CD4-positive, alpha-beta T cell (primary cell): ENCODE results near the gene STX17. TPM values are rescaled to one million over a fixed set of nuclear protein-coding genes. Genes with fewer than 3 reads are reported as not detected.

ENCODE experiments used
- ATAC-seq: fragments of 200-7000 bp; cut with Tn5 transposase; one replicate; pipeline ENCODE4 v1.10.0; 2022; ENCODE audit warnings: mild to moderate bottlenecking; ENCODE audit not compliant: poor library complexity
- CTCF ChIA-PET: fragments of 350-600 bp; sonication (Branson Sonifier 250); formaldehyde crosslinking; loops from one replicate; lab custom pipeline; 2021; ENCODE audit warnings: antibody characterized with exemption, inconsistent platforms; lab: Charles Lee
- POLR2A ChIA-PET: fragments of 350-600 bp; sonication (Branson Sonifier 250); formaldehyde crosslinking; loops from one replicate; lab custom pipeline; 2021; ENCODE audit warnings: antibody characterized with exemption, inconsistent platforms; lab: Charles Lee
- DNase-seq, 14 experiments: peaks; one replicate each; pipeline ENCODE4 v3.0.0-alpha.2; 2013 to 2020; ENCODE audit warnings: mixed read lengths in 2 of 14
- H3K27ac ChIP-seq, 2 donors: one replicate each; pipeline versions ENCODE4 v1.5.1 to v1.7.0; 2013; ENCODE audit warnings: low read length in 2 of 2, low read depth in 1 of 2, mild to moderate bottlenecking in 1 of 2
- H3K27me3 ChIP-seq, 2 experiments: 1 replicate in 1 of 2; 2 replicates in 1 of 2; pipeline versions ENCODE4 v1.6.1 to v1.7.0; 2013; ENCODE audit warnings: low read length in 2 of 2, control low read depth in 1 of 2, mild to moderate bottlenecking in 1 of 2, moderate library complexity in 1 of 2; ENCODE audit not compliant: insufficient read depth in 2 of 2, control insufficient read depth in 1 of 2
- H3K36me3 ChIP-seq: one replicate; pipeline ENCODE4 v1.6.1; 2013; ENCODE audit warnings: low read length, control low read depth; ENCODE audit not compliant: insufficient read depth
- H3K4me1 ChIP-seq: one replicate; pipeline ENCODE4 v1.6.1; 2013; ENCODE audit warnings: low read length, control low read depth; ENCODE audit not compliant: insufficient read depth
- H3K4me3 ChIP-seq: one replicate; pipeline ENCODE4 v1.5.1; 2013; ENCODE audit warnings: mild to moderate bottlenecking, low read length, moderate library complexity
- H3K9me3 ChIP-seq, 2 experiments: 1 replicate in 1 of 2; 2 replicates in 1 of 2; pipeline versions ENCODE4 v1.6.1 to v1.7.0; 2013; ENCODE audit warnings: low read length in 2 of 2, mild to moderate bottlenecking in 2 of 2, control low read depth in 1 of 2, moderate library complexity in 1 of 2; ENCODE audit not compliant: control insufficient read depth in 1 of 2, insufficient read depth in 1 of 2
- H3K27ac Mint-ChIP-seq: one replicate; pipeline ENCODE4 v1.8.0; 2020; ENCODE audit warnings: mixed read lengths
- H3K27me3 Mint-ChIP-seq: one replicate; pipeline ENCODE4 v1.8.0; 2021; ENCODE audit warnings: mixed read lengths
- H3K36me3 Mint-ChIP-seq: one replicate; pipeline ENCODE4 v1.8.0; 2021; ENCODE audit warnings: low read depth, mixed read lengths
- H3K4me1 Mint-ChIP-seq: one replicate; pipeline ENCODE4 v1.8.0; 2021; ENCODE audit warnings: low read depth, mixed read lengths
- H3K4me3 Mint-ChIP-seq: one replicate; pipeline ENCODE4 v1.8.0; 2020; ENCODE audit warnings: mild to moderate bottlenecking, mixed read lengths
- H3K9me3 Mint-ChIP-seq: one replicate; pipeline ENCODE4 v1.8.0; 2020; ENCODE audit warnings: mixed read lengths
- intact Hi-C, 2 experiments: fragments of 100-400 bp; cut with DNase I in 1 of 2; cut with micrococcal nuclease in 1 of 2; formaldehyde crosslinking; loops; one replicate each; pipeline versions ENCODE4 v1.15.1 to v1.9.0; 2023 to 2025; cut with DNase I, micrococcal nuclease
- total RNA-seq, 174 experiments: library from RNA in 2 of 174; stranded (reverse) in 2 of 174; gene quantifications; one replicate each; pipeline ENCODE4 v1.2.3 and lab custom pipeline; 2021 to 2026
- TF ChIP-seq, protein P1 (sequence below): fragments of 200-600 bp; IDR thresholded peaks from one replicate; pipeline ENCODE4 v1.8.0; 2022; ENCODE audit warnings: antibody characterized with exemption, mild to moderate bottlenecking

STX17 gene
- total RNA-seq, 2 experiments from 2014 or later = 29.3 to 31.3 TPM

DNA sequence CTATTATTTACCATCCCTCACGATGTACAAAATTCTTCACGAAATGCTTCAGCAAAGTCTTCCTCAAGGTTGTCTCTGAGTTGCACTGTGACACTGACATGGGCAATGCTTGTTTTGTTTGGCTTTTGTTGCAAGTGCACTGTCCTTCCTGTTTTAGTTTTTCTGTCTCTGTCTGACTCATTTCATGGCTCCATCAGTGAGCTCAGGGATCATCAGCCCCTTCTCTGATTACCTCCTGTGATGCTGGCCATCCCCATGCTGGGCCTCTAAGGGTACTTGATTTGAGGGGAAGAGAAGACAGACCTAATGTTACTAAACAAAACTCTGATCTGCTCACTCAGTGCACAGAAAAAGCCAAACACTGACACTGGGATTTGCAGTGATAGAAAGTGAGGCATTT, 37.6 kb upstream of the STX17 start:
- no peaks in the 10 kb centered on the region for H3K9me3 Mint-ChIP-seq
- no peak overlapping the region for H3K4me3 Mint-ChIP-seq
- H3K4me1 ChIP-seq = no peaks in the 10 kb centered on the region
- no peak overlapping the region for H3K4me3 ChIP-seq
- no peaks in the 10 kb centered on the region for H3K27me3 ChIP-seq
- no peak overlapping the region for H3K27ac ChIP-seq
- H3K36me3 ChIP-seq = no peaks in the 10 kb centered on the region
- no peak overlapping the region for H3K27ac Mint-ChIP-seq
- intact Hi-C loops = no loop called here
- ATAC-seq (no peak), DNase-seq (no peak)
- no peaks in the 10 kb centered on the region for H3K9me3 ChIP-seq
- CTCF ChIA-PET = no interaction called here
- H3K27me3 Mint-ChIP-seq = no peaks in the 10 kb centered on the region
- POLR2A ChIA-PET = no interaction called here
- H3K36me3 Mint-ChIP-seq = no peaks in the 10 kb centered on the region
- TF ChIP-seq, protein P1, sequence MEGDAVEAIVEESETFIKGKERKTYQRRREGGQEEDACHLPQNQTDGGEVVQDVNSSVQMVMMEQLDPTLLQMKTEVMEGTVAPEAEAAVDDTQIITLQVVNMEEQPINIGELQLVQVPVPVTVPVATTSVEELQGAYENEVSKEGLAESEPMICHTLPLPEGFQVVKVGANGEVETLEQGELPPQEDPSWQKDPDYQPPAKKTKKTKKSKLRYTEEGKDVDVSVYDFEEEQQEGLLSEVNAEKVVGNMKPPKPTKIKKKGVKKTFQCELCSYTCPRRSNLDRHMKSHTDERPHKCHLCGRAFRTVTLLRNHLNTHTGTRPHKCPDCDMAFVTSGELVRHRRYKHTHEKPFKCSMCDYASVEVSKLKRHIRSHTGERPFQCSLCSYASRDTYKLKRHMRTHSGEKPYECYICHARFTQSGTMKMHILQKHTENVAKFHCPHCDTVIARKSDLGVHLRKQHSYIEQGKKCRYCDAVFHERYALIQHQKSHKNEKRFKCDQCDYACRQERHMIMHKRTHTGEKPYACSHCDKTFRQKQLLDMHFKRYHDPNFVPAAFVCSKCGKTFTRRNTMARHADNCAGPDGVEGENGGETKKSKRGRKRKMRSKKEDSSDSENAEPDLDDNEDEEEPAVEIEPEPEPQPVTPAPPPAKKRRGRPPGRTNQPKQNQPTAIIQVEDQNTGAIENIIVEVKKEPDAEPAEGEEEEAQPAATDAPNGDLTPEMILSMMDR = no peak
- H3K4me1 Mint-ChIP-seq = no peaks in the 10 kb centered on the region

DNA sequence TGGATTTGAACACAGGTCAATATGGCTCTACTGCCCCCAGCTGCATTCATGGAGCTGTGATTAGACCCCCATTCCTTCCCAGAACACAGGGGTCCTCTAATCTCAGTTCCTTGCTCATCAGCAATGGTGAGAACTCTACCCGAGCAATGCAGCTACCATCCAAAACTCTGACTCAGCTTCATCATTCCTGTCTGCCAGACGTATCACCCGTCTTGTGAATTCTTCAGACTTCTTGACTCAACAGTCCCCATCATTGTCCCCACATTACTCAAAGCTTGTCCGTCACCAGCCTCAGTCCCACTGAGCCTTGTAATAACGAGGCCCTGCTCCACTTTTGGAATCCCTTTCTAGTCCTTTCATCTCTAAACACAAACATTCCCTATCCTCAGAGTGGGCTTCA, 36.3 kb upstream of the STX17 start:
- ChIA-PET POLR2A (no interaction called here), CTCF (no interaction called here)
- Histone ChIP-seq H3K9me3 (no peaks in the 10 kb centered on the region), H3K27ac (no peak overlapping the region), H3K36me3 (no peaks in the 10 kb centered on the region), H3K4me1 (no peaks in the 10 kb centered on the region), H3K4me3 (no peak overlapping the region), H3K27me3 (no peaks in the 10 kb centered on the region)
- no peaks in the 10 kb centered on the region for H3K9me3 Mint-ChIP-seq
- H3K4me1 Mint-ChIP-seq = no peaks in the 10 kb centered on the region
- peaks cover 5% of the 10 kb centered on the region for H3K27me3 Mint-ChIP-seq
- TF ChIP-seq, protein P1 = no peak
- ATAC-seq (no peak), DNase-seq (no peak)
- intact Hi-C loops = no loop called here
- no peak overlapping the region for H3K27ac Mint-ChIP-seq
- H3K36me3 Mint-ChIP-seq = no peaks in the 10 kb centered on the region
- no peak overlapping the region for H3K4me3 Mint-ChIP-seq

DNA sequence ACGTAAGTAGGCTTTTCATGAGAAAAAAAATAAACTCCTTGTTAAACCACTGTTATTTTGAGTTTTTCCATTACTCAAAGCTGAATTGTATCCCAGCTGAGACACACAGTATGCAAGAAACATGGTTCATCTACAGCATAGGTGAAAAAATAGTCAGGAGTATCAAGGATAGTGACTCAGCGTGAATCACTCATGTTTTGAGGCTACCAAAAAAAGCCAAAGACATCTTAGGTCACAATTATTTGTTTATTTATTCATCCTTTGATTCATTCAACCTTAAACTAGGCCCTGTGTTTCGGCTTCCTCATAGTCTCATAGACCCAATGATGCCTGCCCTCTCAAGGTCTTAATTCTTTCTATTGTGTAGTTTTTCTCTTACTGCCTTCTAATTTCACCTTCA, 32.9 kb upstream of the STX17 start:
- Mint-ChIP-seq H3K4me1 (no peaks in the 10 kb centered on the region), H3K36me3 (no peaks in the 10 kb centered on the region), H3K27ac (no peak overlapping the region), H3K27me3 (peaks cover 8% of the 10 kb centered on the region), H3K4me3 (no peak overlapping the region), H3K9me3 (no peaks in the 10 kb centered on the region)
- Histone ChIP-seq H3K4me1 (no peaks in the 10 kb centered on the region), H3K36me3 (no peaks in the 10 kb centered on the region), H3K27ac (no peak overlapping the region), H3K27me3 (no peaks in the 10 kb centered on the region), H3K4me3 (no peak overlapping the region), H3K9me3 (no peaks in the 10 kb centered on the region)
- POLR2A ChIA-PET = no interaction called here
- DNase-seq (no peak), ATAC-seq (no peak)
- CTCF ChIA-PET = no interaction called here
- TF ChIP-seq, protein P1 = no peak
- intact Hi-C loops = loop anchor here in 1 of 2 experiments (2.0 kb wide), 1 partner anchor 15 kb away; no protein-coding TSS in a partner anchor
